ENCODE measurements around the gene SHANK2.

Gene SHANK2

GRCh38 chr11:71206186-71206585 lies 46.2 kb downstream of the SHANK2 start:
- no peak overlapping the region for H3K27ac ChIP-seq
- no peak for DNase-seq
- no peak overlapping the region for H3K4me3 ChIP-seq (ENCODE audit: low read depth, low read length)
- in situ Hi-C loops (cut with HindIII; ENCODE audit: low pct_ligation_motif_present, low sequenced_read_pairs), result no loop called here
- H3K36me3 ChIP-seq (replicated peaks), result no peaks in the 10 kb centered on the region
- no peak for TF ChIP-seq CTCF (IDR thresholded peaks at IDR 0.05; ENCODE audit: low read depth, low read length, missing control alignments)
- no peaks in the 10 kb centered on the region for H3K27me3 ChIP-seq (replicated peaks)

- H3K4me3 ChIP-seq (ENCODE audit: low read depth, low read length), result no peak overlapping the region
- no peak for DNase-seq
- H3K27ac ChIP-seq, result no peak overlapping the region
- TF ChIP-seq CTCF (IDR thresholded peaks at IDR 0.05; ENCODE audit: low read depth, low read length, missing control alignments), result no peak
- H3K36me3 ChIP-seq (replicated peaks), result no peaks in the 10 kb centered on the region
- in situ Hi-C loops (cut with HindIII; ENCODE audit: low pct_ligation_motif_present, low sequenced_read_pairs), result no loop called here
- no peaks in the 10 kb centered on the region for H3K27me3 ChIP-seq (replicated peaks)
Observed at GRCh38 chr11:71204748-71205664, 47.4 kb downstream of the SHANK2 start.

GRCh38 chr11:71204294-71204693 lies 48.1 kb downstream of the SHANK2 start:
- Histone ChIP-seq H3K4me3 (ENCODE audit: low read depth, low read length) (no peak overlapping the region), H3K36me3 (replicated peaks) (no peaks in the 10 kb centered on the region), H3K27ac (no peak overlapping the region), H3K27me3 (replicated peaks) (no peaks in the 10 kb centered on the region)
- DNase-seq, result no peak
- TF ChIP-seq CTCF (IDR thresholded peaks at IDR 0.05; ENCODE audit: low read depth, low read length, missing control alignments), result no peak
- in situ Hi-C loops (cut with HindIII; ENCODE audit: low pct_ligation_motif_present, low sequenced_read_pairs), result no loop called here

GRCh38 chr11:71203681-71204080 lies 48.7 kb downstream of the SHANK2 start:
- no peak overlapping the region for H3K27ac ChIP-seq
- no peaks in the 10 kb centered on the region for H3K27me3 ChIP-seq (replicated peaks)
- no peak for DNase-seq
- no peak for TF ChIP-seq CTCF (IDR thresholded peaks at IDR 0.05; ENCODE audit: low read depth, low read length, missing control alignments)
- H3K36me3 ChIP-seq (replicated peaks), result no peaks in the 10 kb centered on the region
- H3K4me3 ChIP-seq (ENCODE audit: low read depth, low read length), result no peak overlapping the region
- in situ Hi-C loops (cut with HindIII; ENCODE audit: low pct_ligation_motif_present, low sequenced_read_pairs), result no loop called here

GRCh38 chr11:71202966-71203365 lies 49.4 kb downstream of the SHANK2 start:
- H3K27ac ChIP-seq, result no peak overlapping the region
- in situ Hi-C loops (cut with HindIII; ENCODE audit: low pct_ligation_motif_present, low sequenced_read_pairs), result no loop called here
- TF ChIP-seq CTCF (IDR thresholded peaks at IDR 0.05; ENCODE audit: low read depth, low read length, missing control alignments), result no peak
- H3K36me3 ChIP-seq (replicated peaks), result no peaks in the 10 kb centered on the region
- no peak for DNase-seq
- H3K4me3 ChIP-seq (ENCODE audit: low read depth, low read length), result no peak overlapping the region
- no peaks in the 10 kb centered on the region for H3K27me3 ChIP-seq (replicated peaks)

GRCh38 chr11:71202598-71202944 lies 49.8 kb downstream of the SHANK2 start:
- no peaks in the 10 kb centered on the region for H3K27me3 ChIP-seq (replicated peaks)
- no peak for DNase-seq
- no peak overlapping the region for H3K27ac ChIP-seq
- TF ChIP-seq CTCF (IDR thresholded peaks at IDR 0.05; ENCODE audit: low read depth, low read length, missing control alignments), result no peak
- H3K36me3 ChIP-seq (replicated peaks), result no peaks in the 10 kb centered on the region
- H3K4me3 ChIP-seq (ENCODE audit: low read depth, low read length), result no peak overlapping the region
- in situ Hi-C loops (cut with HindIII; ENCODE audit: low pct_ligation_motif_present, low sequenced_read_pairs), result no loop called here
